ENCODE data around the gene CROT.

The CROT gene

DNA sequence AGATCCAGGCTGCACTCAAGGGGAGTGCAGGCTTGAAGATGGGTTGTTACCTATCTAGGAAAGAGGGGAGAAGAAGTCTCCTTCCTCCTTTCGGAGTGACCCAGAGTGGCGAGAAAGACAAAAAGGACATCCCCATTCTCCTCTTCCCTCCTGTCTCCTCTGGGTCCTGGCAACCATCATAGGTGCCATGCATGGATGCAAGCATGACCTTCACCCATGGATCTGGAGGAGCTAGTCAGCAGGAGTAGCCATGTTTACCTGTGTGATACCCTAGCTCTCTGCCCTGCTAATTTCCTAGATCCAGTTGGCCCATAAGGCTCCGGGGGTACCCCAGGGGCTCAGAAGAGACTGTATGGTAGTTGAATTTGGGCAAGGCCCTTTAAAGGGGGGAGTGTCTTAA lies 17.2 kb upstream of the CROT start:
- Mint-ChIP-seq H3K9me3 (peaks cover 5 to 14% of the 10 kb centered on the region in 2 donors), H3K27me3 (no peaks in the 10 kb centered on the region), H3K4me1 (ENCODE audit: low read depth in 2 of 2) (no peaks in the 10 kb centered on the region), H3K36me3 (ENCODE audit: insufficient read depth) (no peaks in the 10 kb centered on the region), H3K4me3 (no peak overlapping the region), H3K27ac (no peak overlapping the region)
- ATAC-seq (replicated peaks) (no peak), DNase-seq (no peak)

DNA sequence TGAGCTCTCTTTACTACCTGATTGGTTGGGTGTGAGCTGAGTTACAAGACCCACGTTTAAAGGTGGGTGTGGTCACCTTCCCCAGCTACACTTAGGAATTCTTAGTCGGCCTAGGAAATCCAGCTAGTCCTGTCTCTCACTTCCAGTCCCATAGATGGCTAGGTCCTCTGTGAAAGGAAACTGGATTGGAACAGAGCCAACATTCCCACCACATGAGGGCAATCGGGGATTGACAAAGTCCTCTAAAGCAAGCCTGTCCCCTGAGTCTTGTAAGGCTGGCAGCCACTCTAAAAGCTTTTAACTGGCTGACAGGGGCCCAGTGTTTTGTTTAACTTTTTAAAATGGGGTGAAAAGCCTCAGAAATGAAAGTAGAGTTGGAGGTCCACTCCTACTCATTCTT lies 15.1 kb upstream of the CROT start:
- Mint-ChIP-seq H3K36me3 (ENCODE audit: insufficient read depth) (no peaks in the 10 kb centered on the region), H3K27me3 (no peaks in the 10 kb centered on the region), H3K4me3 (no peak overlapping the region), H3K9me3 (peaks cover 5 to 14% of the 10 kb centered on the region in 2 donors), H3K4me1 (ENCODE audit: low read depth in 2 of 2) (no peaks in the 10 kb centered on the region), H3K27ac (no peak overlapping the region)
- ATAC-seq (replicated peaks) (no peak), DNase-seq (no peak)

DNA sequence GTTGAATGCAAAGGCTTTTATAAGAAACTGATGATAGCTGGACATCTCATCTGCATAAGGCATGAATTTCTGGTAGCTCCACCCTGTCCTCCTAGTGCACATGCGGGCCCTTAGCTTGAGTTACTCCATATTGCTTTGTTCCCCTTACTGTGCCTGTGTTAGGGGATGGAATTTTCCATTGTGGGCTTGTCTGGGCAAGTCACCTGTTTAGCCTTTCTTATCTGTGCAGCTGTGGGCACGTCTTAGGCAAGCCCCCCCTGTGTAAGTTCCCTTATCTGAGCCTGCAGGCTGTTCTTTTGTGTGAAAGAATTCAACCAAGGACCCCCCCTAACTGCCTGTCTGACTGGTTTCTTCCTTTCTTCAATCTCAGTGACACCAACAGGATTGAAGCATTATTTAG lies 14.5 kb upstream of the CROT start:
- ATAC-seq (replicated peaks): no peak
- DNase-seq: no peak
- Mint-ChIP-seq H3K4me3 (no peak overlapping the region), H3K27ac (no peak overlapping the region), H3K4me1 (ENCODE audit: low read depth in 2 of 2) (no peaks in the 10 kb centered on the region), H3K9me3 (peaks cover 5 to 14% of the 10 kb centered on the region in 2 donors), H3K36me3 (ENCODE audit: insufficient read depth) (no peaks in the 10 kb centered on the region), H3K27me3 (no peaks in the 10 kb centered on the region)

DNA sequence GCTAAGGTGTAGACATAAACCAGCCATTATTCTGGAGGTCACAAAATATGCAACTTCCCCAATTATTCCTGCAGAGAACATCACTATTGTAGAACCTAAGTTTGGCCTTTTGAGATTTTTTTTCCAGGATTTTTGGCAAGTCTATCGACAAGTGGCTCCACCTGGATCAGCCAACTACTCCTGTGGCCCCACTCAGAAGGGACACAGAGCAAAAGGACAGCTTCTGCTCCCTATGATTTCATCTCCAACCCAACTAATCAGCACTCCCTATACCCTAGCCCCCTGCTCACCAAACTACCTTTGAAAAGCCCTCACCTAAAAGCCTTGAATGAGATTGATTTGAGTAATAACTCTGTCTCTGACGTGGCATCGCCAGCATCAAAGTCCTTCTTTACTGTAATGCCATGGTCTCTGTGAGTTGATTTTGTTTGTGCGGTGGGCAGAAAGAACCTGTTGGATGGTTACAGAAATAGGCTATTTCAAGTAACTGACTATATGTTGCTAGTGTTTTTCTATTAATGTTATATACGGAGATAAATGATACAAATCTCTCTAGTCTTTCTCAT lies 13.7 kb upstream of the CROT start:
- no peaks in the 10 kb centered on the region for H3K36me3 Mint-ChIP-seq (ENCODE audit: insufficient read depth)
- no peak for DNase-seq
- no peaks in the 10 kb centered on the region for H3K27me3 Mint-ChIP-seq
- no peaks in the 10 kb centered on the region for H3K4me1 Mint-ChIP-seq (ENCODE audit: low read depth in 2 of 2)
- H3K9me3 Mint-ChIP-seq: peaks cover 5 to 13% of the 10 kb centered on the region in 2 donors
- H3K4me3 Mint-ChIP-seq: no peak overlapping the region
- H3K27ac Mint-ChIP-seq: no peak overlapping the region
- ATAC-seq (replicated peaks): no peak

DNA sequence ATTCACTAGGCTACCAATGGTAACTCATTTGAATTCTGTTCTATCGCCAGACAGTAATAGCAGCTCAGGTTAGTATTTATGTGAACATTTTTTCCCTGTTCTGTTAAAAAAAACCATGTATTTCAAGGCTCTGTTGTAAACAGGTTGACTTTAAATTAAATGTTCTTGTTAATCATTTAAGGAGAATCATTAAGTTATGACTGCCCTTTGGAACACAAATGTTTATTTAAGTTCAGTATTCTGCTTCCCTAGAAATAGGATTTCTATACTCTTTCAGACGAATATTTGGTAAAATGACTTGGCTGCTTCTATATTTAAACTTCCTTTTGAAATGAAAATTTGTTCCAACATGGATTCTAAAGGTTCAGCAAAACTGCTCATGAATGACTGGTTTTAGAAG lies 13.1 kb upstream of the CROT start:
- DNase-seq (no peak), ATAC-seq (replicated peaks) (no peak)
- Mint-ChIP-seq H3K4me3 (no peak overlapping the region), H3K36me3 (ENCODE audit: insufficient read depth) (peaks cover under 1% of the 10 kb centered on the region), H3K27ac (no peak overlapping the region), H3K27me3 (no peaks in the 10 kb centered on the region), H3K9me3 (peaks cover under 1 to 8% of the 10 kb centered on the region in 2 donors), H3K4me1 (ENCODE audit: low read depth in 2 of 2) (no peaks in the 10 kb centered on the region)

DNA sequence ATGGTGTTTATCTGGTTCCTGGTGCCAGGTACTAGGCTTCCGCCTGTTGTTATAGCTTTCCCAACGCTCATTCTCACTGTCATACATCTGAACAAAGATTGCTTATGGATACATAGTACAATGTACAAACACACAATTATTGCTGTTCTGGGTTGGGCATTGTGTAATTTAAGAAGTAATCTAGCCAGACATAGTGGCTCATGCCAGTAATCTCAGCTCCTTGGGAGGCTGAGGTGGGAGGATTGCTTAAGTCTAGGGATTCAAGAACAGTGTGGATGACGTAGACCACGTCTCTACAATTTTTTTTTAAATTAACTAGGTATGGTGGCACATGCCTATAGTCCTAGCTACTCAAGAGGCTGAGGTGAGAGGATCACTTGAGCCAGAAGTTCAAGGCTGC lies 9.3 kb upstream of the CROT start:
- Mint-ChIP-seq H3K9me3 (no peaks in the 10 kb centered on the region), H3K4me3 (no peak overlapping the region), H3K27ac (no peak overlapping the region), H3K27me3 (no peaks in the 10 kb centered on the region), H3K36me3 (ENCODE audit: insufficient read depth) (peaks cover 3% of the 10 kb centered on the region), H3K4me1 (ENCODE audit: low read depth in 2 of 2) (peaks cover 0 to under 1% of the 10 kb centered on the region in 2 donors)
- ATAC-seq (replicated peaks) (no peak), DNase-seq (no peak)

DNA sequence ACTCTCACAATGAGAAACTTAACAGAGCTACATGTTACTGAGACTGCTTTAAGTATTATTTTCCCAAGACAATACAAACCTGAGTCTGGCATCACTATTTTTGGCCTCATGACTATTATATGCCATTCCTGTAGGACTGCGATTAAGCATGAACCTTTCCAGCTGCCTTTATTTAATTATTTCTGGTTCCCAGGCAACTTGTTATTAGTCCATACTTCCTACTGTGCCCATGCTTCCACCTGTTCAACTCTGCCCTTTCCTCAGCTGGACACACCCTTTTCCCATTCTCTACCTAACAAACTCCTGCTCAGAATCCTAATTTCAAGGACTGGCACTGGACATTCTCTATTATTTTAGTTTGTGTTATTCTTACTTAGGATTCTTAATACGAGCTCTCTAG lies 8.1 kb upstream of the CROT start:
- H3K36me3 Mint-ChIP-seq (ENCODE audit: insufficient read depth): peaks cover 3% of the 10 kb centered on the region
- ATAC-seq (replicated peaks): no peak
- no peaks in the 10 kb centered on the region for H3K27me3 Mint-ChIP-seq
- peaks cover 4 to 5% of the 10 kb centered on the region in 2 donors for H3K4me1 Mint-ChIP-seq (ENCODE audit: low read depth in 2 of 2)
- no peak for DNase-seq
- H3K9me3 Mint-ChIP-seq: no peaks in the 10 kb centered on the region
- H3K27ac Mint-ChIP-seq: no peak overlapping the region
- no peak overlapping the region for H3K4me3 Mint-ChIP-seq

DNA sequence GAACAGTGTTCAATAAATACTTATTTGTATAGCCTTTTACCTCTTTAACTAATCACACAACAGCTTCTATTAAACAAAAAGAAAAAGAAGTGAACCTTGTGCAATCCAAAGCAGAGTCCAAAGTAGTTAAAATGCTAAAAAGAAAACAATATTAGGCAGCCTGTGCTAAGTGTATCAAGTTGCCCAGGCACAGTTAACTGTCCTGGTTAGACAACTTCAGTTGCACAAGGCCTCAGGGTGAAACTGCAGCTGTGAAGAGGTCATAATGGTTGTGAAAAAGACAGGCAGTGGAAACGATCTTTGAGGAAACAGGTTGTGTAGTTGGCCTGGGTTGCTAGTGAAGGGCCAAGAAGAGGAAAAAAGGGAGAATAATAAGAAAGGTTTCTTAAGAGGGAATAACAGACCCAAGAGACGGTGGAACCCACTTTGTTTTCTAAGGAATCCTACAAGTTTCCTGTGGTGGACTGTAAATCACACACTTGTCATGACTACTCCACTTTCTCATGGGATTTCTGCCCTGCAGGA lies 6.0 kb upstream of the CROT start:
- Mint-ChIP-seq H3K9me3 (no peaks in the 10 kb centered on the region), H3K4me1 (ENCODE audit: low read depth in 2 of 2) (peaks cover 8 to 19% of the 10 kb centered on the region in 2 donors), H3K4me3 (no peak overlapping the region), H3K36me3 (ENCODE audit: insufficient read depth) (peaks cover 3% of the 10 kb centered on the region), H3K27ac (no peak overlapping the region), H3K27me3 (no peaks in the 10 kb centered on the region)
- no peak for ATAC-seq (replicated peaks)
- DNase-seq: no peak

DNA sequence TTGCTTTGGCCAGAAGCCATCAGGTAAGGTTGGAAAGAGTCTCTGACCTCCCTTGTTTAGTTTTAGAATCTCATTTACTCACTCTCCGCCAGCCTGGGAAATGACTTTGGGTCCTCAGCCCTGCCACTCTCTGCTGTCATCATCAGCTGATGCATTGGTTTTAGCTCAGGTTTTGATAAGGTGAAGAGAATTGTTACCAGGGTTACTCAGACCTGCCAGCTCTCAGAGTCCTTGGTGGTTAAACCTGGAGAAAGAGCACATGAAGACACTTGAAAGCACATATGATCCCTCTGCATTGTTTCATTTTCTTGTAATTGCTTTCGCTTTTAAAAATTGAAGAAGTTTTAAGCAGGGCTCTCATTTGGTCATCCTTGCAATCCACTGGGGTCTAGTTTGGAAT lies 4.0 kb upstream of the CROT start:
- Mint-ChIP-seq H3K4me3 (peak overlapping the region in 1 of 2 donors; percentile 28), H3K36me3 (ENCODE audit: insufficient read depth) (peaks cover 9% of the 10 kb centered on the region), H3K9me3 (no peaks in the 10 kb centered on the region), H3K27ac (peak overlapping the region in 1 of 2 donors; percentile 72), H3K27me3 (no peaks in the 10 kb centered on the region), H3K4me1 (ENCODE audit: low read depth in 2 of 2) (peaks cover 19 to 31% of the 10 kb centered on the region in 2 donors)
- no peak for ATAC-seq (replicated peaks)
- no peak for DNase-seq

DNA sequence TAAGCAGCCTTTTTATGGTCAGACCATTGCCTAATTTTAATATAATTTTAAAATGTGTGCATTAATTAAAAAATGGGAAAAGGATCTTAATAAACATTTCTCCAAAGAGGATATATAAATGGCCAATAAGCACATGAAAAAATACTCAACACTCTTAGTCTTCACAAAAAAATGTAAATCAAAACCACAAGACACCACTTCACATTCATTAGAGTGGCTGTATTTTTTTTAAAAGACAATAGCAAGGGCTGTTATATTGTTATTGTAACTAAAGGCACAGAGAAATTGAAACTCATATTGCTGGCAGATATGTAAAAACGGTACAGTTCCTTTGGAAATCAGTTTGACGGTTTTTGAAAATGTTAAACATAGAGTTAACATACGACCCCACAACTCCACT lies 3.2 kb upstream of the CROT start:
- H3K27me3 Mint-ChIP-seq: no peaks in the 10 kb centered on the region
- H3K36me3 Mint-ChIP-seq (ENCODE audit: insufficient read depth): peaks cover 9% of the 10 kb centered on the region
- no peak overlapping the region for H3K27ac Mint-ChIP-seq
- ATAC-seq (replicated peaks) (no peak), DNase-seq (no peak)
- peaks cover 23 to 39% of the 10 kb centered on the region in 2 donors for H3K4me1 Mint-ChIP-seq (ENCODE audit: low read depth in 2 of 2)
- H3K9me3 Mint-ChIP-seq: no peaks in the 10 kb centered on the region
- no peak overlapping the region for H3K4me3 Mint-ChIP-seq

DNA sequence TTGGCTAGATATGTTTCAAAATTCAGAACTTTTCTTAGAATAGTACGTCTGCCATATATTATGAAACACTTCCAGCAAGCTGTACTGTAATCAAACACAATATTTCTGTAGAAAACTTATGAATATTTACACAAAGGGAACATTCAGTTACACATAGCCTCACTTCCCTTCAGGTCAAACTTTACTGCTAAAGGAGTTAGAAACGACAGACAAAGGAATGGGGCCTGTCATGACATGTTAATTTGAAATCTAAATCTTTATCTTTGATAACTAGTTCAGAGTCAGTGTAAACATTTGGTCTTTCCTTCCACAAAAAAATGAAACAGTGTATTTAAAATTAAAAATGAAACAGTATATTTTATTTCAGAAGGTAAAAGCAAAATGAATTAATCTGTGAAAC lies 1.0 kb upstream of the CROT start:
- peaks cover 8% of the 10 kb centered on the region for H3K36me3 Mint-ChIP-seq (ENCODE audit: insufficient read depth)
- peak overlapping the region; percentile 93 to 96 for H3K27ac Mint-ChIP-seq
- peak overlapping the region; percentile 89 to 95 for H3K4me3 Mint-ChIP-seq
- no peaks in the 10 kb centered on the region for H3K9me3 Mint-ChIP-seq
- H3K4me1 Mint-ChIP-seq (ENCODE audit: low read depth in 2 of 2): peaks cover 25 to 43% of the 10 kb centered on the region in 2 donors
- ATAC-seq (replicated peaks) (no peak), DNase-seq (no peak)
- no peaks in the 10 kb centered on the region for H3K27me3 Mint-ChIP-seq

DNA sequence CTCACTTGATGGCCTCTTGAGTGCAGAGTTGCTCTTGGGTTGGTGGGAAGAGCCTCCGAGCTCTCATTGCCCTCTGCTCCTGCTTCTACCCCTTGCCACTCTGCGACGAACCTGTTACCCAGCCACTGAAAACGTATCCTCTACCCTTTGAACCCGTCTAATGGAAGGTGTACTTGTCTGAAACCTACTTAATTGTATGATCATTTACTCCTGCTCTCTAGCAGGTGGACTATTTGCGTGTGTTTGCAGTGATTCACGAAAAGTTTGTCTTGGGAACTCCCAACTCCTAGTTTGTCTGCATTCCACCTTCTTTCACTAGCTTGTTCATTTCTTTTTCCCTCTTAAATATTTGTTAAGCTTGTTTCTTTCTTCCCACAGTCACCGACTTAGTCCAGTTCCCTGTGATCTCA lies 503 bp downstream of the CROT start:
- Mint-ChIP-seq H3K27me3 (no peaks in the 10 kb centered on the region), H3K4me1 (ENCODE audit: low read depth in 2 of 2) (peaks cover 25 to 43% of the 10 kb centered on the region in 2 donors), H3K4me3 (peak overlapping the region; percentile 89 to 95), H3K36me3 (ENCODE audit: insufficient read depth) (peaks cover 18% of the 10 kb centered on the region), H3K27ac (peak overlapping the region; percentile 93 to 96), H3K9me3 (no peaks in the 10 kb centered on the region)
- ATAC-seq (replicated peaks) (peak; percentile 6), DNase-seq (no peak)

DNA sequence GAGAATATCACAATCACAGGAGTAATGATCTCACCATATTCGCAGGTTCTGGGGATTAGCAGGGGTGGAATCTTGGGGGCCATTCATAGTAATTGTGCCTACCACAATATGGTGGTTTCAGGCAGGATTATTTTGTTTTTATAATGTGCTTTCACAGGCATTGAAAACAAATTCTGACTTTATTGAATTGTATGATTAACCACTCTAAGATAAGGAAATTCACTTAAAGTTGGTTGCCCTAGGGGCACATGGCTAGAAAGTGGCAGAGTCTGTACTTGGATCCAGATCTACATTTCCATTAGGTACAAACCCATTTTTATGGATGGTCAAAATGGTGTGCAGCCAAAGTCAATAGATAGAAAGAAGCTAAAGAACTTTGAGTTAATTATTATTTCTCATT lies 1.7 kb downstream of the CROT start:
- DNase-seq: no peak
- peaks cover 20 to 40% of the 10 kb centered on the region in 2 donors for H3K4me1 Mint-ChIP-seq (ENCODE audit: low read depth in 2 of 2)
- ATAC-seq (replicated peaks): no peak
- no peak overlapping the region for H3K27ac Mint-ChIP-seq
- no peaks in the 10 kb centered on the region for H3K27me3 Mint-ChIP-seq
- peaks cover 18% of the 10 kb centered on the region for H3K36me3 Mint-ChIP-seq (ENCODE audit: insufficient read depth)
- H3K9me3 Mint-ChIP-seq: no peaks in the 10 kb centered on the region
- peak overlapping the region in 1 of 2 donors; percentile 95 for H3K4me3 Mint-ChIP-seq

DNA sequence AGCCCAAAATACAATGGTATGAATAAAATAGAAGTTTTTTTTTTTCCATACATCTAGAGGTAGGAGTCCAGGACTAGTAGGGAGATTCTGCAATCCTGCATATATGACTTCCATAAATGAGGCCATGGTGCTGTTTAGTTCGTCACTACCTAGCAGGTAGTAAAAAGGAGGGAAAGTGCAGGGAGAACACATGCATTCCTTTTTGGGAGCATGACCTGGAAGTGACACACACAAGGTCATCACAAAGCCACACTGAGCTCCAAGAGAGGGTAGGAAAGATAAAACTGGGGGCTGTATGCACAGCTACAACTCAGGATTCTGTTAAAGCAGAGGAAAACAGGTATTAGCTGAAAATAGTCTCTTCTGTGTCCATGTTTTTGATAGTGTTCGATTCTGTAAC lies 2.2 kb downstream of the CROT start:
- no peak overlapping the region for H3K4me3 Mint-ChIP-seq
- H3K27me3 Mint-ChIP-seq: no peaks in the 10 kb centered on the region
- DNase-seq (no peak), ATAC-seq (replicated peaks) (no peak)
- peaks cover 20 to 36% of the 10 kb centered on the region in 2 donors for H3K4me1 Mint-ChIP-seq (ENCODE audit: low read depth in 2 of 2)
- no peaks in the 10 kb centered on the region for H3K9me3 Mint-ChIP-seq
- H3K27ac Mint-ChIP-seq: no peak overlapping the region
- H3K36me3 Mint-ChIP-seq (ENCODE audit: insufficient read depth): peaks cover 18% of the 10 kb centered on the region

All from effector memory CD8-positive, alpha-beta T cell (primary cell).